Activated naive CD4-positive, alpha-beta T cell (primary cell): Measurements from ENCODE around the gene FLYWCH2.
A peak's percentile ranks its signal among the peaks of the same experiment; 100 is the strongest.
"Not testable (repeated sequence)": the region's sequence is repeated elsewhere in the genome, so short reads cannot be mapped to it uniquely, and the experiment has no call there.

ENCODE experiments used
- DNase-seq, 4 experiments: peaks; one replicate each; lab custom pipeline; 2025; lab: John Stamatoyannopoulos, UW

Gene FLYWCH2

GRCh38 chr16:2912330-2913199 lies 29.6 kb downstream of the FLYWCH2 start:
- peak in 1 of 4 experiments; percentile 12 for DNase-seq

GRCh38 chr16:2913603-2914002 lies 30.6 kb downstream of the FLYWCH2 start:
- no peak for DNase-seq

- DNase-seq = no peak
These were observed 31.2 kb downstream of the FLYWCH2 start for GRCh38 chr16:2914233-2914632.

GRCh38 chr16:2915196-2915929 lies 32.3 kb downstream of the FLYWCH2 start:
- DNase-seq = no peak

- peak in 2 of 4 experiments; percentile 39 to 42 for DNase-seq
These were observed 36.7 kb downstream of the FLYWCH2 start for GRCh38 chr16:2919511-2920255.

- DNase-seq = no peak
These were observed 40.5 kb downstream of the FLYWCH2 start for GRCh38 chr16:2923481-2923880.

- DNase-seq = no peak
These were observed 42.1 kb downstream of the FLYWCH2 start for GRCh38 chr16:2924901-2925755.

GRCh38 chr16:2925951-2926649 lies 43.1 kb downstream of the FLYWCH2 start:
- no peak for DNase-seq

- DNase-seq = no peak
These were observed 43.6 kb downstream of the FLYWCH2 start for GRCh38 chr16:2926650-2926999.

- peak; percentile 57 to 79 (median 74) for DNase-seq
These were observed 44.1 kb downstream of the FLYWCH2 start for GRCh38 chr16:2927010-2927646.

GRCh38 chr16:2928151-2928550 lies 45.1 kb downstream of the FLYWCH2 start:
- DNase-seq = not testable (repeated sequence)

- DNase-seq = no peak
These were observed 45.8 kb downstream of the FLYWCH2 start for GRCh38 chr16:2928796-2929195.

GRCh38 chr16:2929693-2930092 lies 46.7 kb downstream of the FLYWCH2 start:
- DNase-seq = no peak

GRCh38 chr16:2930236-2930635 lies 47.2 kb downstream of the FLYWCH2 start:
- no peak for DNase-seq

GRCh38 chr16:2931231-2931914 lies 48.4 kb downstream of the FLYWCH2 start:
- DNase-seq = not testable (repeated sequence)

GRCh38 chr16:2933136-2933535 lies 50.1 kb downstream of the FLYWCH2 start:
- no peak for DNase-seq

GRCh38 chr16:2933701-2934100 lies 50.7 kb downstream of the FLYWCH2 start:
- no peak for DNase-seq

- DNase-seq = no peak
These were observed 51.4 kb downstream of the FLYWCH2 start for GRCh38 chr16:2934450-2934849.

GRCh38 chr16:2936436-2937011 lies 53.5 kb downstream of the FLYWCH2 start:
- no peak for DNase-seq
